Inflammatory macrophage (primary cell): ENCODE measurements around the gene MED15.
"Not testable (repeated sequence)": the region's sequence is repeated elsewhere in the genome, so short reads cannot be mapped to it uniquely, and the experiment has no call there.

Experiments
- DNase-seq, 2 donors: peaks; one replicate each; pipeline ENCODE4 v3.0.0-alpha.2; 2020 to 2022

Gene MED15

DNA sequence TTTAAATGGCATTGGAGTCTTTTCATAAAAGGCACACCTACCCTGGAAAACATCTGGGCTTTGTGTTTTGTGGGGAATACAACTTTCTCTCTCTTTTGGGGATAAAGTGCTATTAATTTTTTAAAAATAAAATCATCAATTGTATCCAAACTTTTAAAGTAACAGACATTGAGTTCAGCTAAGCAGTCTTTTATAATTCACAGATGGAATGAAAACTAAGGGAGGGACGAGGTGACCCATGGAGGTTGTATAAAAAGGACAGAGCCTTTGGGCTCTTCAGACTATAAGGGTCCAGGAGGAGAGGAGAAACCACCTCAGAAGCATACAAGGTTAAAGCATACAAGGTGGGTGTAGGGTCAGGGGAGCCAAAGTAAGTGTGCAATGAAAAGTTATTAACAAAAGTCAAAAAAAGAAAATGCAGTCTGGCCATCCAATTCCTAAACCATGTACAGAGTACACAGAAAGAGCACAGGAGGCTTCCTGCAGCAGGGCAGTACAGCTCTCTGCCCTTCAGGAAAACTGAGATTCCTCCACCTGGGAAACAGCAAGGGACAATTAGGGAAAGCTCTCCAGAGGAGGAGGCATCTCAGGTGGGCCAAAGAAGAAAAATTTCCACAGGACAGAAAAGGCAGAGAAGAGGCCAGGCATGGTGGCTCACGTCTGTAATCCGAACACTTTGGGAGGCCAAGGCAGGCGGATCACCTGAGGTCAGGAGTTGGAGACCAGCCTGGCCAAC, 22.3 kb upstream of the MED15 start:
- no peak for DNase-seq

DNA sequence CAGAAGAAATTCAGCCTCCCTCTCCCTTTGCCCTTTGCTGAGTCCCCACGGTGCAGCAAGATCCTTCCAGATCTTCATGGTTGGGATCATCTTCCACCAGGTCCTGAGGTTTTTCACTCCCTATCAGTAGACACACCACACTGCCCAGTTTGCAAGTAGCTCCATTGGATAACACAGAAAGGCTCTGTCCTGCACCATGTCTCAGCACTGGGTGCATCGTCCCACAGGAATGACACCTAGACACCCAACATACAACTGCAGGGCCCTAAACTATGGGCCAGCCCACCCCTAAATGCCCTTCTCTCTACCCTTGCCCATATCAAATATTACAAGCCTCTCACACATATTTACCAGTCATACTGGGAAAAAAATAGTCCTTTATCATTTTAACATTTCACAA, 21.2 kb upstream of the MED15 start:
- no peak for DNase-seq

DNA sequence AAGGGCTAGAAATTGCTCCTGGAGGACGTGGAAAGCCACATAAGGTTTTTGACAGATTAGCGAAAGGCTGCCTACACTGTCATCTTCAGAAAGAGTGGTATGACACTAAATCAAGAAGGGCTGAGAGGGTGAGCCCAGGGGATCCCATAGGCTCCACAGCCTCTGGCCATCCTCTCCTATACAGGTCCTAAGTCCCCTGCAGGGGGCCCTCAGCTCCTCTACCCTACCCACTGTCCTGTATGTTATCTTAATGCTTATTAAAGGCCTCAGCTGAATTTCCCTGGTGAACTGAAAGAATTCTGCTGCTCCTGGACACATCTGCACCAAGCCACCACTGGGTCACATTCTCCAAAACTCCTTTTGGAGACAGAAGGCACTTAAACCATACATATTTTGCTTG, 19.7 kb upstream of the MED15 start:
- no peak for DNase-seq

DNA sequence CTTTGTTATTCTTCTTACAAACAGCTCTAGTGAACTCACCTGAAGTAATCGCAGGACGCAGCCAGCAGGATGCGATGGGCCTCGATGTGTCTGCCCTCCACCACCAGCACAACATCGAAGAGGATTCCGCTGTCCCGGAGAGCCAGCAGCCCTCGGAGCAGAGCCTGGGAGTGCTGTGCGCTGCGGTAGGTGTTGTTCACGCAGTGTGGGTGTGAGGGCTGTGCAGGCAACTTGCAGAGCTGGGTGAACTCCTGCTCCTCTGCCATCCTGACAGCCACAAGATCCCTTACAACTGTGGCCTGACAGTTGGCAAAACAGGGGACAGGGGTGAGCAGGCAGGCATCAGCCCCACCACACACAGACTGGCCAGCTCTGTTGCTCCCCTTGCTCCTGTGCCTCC, 18.5 kb upstream of the MED15 start:
- DNase-seq, result no peak

DNA sequence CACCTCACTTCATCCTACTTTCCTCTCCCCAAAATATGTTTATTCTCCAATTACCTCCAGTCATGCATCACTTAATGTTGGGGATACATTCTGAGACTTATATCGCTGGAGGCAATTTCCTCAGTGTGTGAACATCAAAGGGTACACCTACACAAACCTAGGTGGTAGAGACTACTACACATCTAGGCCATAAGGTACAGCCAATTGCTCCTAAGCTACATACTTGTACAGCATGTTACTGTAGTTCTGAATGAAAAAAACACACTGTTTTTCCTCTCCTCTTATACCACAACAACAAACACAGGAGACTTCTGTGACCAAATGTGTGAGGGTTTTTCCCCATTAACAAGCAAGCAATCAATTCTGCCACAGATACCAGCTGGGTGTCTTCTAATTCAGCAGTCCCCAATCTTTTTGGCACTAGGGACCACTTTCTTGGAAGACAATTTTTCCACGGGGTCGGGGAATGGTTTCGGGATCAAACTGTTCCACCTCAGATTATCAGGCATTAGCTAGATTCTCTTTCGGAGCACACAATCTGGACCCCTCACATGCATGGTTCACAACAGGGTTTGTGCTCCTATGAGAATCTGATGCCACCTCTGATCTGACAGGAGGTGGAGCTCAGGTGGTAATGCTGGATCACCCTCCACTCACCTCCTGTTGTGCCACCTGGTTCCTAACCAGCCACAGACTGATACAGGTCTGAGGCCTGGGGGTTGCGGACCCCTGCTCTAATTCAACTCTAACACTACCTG, 17.0 kb upstream of the MED15 start:
- no peak for DNase-seq

DNA sequence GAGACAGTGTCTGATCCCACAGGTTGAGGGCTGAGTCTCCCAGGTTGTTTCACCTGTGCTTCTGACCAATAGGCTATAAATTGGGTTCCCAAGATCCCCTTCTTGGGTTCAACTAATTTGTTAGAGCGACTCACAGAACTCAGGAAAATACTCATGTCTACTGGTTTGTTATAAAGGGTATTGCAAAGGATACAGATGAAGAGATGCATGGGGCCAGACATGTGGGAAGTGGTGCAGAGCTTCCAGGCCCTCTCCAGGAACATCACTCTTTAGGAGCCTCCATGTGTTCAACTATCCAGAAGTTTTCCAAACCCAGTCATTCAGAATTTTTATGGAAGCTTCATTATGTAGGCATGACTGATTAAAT, 16.5 kb upstream of the MED15 start:
- DNase-seq, result no peak

DNA sequence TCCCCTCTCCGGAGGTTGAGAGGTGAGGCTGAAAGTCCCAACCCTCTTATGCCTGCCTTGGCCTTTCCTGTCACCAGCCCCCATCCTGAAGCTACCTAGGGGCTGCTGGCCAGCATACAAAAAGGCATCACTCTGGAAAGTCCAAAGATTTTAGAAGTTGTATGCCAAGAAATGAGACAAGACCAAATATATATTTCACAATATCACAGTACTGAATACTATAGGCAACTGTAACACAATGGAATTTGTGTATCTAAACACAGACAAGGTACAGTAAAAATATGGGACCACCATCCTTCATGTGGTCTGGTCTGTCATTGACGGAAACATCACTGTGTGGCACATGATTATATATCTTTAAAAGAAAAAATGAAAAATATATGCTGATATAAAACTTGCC, 16.1 kb upstream of the MED15 start:
- no peak for DNase-seq

DNA sequence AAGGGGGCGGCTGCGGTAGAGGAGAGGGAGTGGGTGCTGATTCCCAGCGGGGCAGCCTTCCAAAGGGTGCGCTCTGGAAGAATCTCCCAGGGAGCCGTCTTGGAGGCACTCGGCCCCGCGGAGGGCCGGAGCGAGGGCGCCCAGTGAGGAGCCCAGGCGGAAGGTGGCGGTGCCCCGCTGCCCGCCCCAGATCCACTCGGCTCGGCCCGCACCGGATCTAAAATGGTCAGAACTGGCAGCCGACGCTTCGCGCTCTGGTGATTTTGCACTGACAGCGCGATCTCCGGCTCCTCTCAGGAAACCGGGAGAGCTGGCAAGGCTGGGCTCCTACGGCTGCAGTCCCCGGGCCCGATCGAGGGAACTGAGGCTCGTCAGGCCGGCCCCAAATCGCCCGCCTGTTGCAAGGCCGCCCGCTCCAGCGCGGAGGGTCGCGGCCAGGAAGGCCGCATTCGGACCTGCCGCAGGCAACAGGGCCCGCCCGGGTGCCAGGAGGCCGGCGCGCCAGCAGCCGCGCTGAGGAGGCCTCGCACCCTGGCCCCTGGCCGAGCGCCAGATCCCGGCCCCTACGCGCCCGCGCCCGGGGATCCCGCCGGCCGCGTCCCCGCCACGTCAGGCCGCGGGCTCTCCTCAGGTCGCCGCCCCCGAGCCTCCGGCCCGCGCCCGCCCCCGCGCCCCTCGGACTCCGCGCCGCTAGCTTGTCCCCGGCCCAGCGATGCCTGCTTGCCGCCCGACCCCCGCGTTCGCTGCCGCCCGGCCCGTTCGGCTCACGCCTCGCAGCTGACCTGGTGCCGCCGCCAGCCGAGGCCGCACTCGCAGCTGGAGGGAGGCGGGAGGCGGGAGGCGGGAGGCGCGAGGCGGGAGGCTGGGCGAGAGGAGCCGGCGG, 12.2 kb upstream of the MED15 start, which contains the start of gene KLHL22:
KLHL22 (minus strand) TSS at position 818 of the 883 bp plus-strand sequence. CDS start 6,584 bp downstream, outside the sequence.
- DNase-seq, result peak in 1 of 2 donors; percentile 13

DNA sequence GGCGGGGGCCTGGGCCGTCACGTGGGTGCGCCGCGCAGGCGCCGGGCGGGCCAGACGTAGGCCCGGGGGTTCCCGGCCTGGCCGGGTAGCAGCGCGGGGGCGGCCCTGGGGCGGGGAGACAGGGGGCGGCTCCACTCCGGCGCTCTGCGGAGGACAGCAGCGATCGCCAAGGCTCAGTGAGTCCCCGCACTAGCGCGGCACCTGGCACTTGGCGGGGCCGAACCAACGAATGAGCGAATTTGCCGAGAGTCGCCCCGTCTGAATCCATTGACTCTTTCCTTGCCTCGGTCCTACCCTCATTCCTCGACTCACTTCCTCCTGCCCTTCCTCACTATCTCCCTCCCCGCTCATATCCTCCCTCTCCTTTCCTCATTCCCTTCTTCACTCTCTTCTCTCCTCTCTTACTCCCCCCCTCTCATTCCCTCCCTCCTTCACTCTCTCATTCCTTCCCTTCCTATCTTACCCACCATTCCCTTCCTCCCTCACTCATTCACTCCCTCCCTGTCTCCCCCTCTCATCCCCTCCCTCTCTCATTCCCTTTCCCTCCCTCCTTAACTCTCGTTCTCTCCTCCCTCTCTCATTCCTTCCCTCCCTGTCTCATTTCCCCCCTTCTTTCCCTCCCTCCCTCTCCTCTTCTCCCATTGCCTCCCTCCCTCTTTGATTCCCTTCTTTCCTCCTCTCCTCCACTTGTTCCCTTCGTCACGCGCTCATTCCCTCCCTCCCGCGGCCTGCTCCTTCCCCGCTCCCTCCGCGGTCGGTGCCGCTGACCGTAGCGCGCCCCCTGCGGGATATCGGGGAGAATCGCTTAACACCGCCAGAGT, 11.3 kb upstream of the MED15 start:
- DNase-seq, result peak; percentile 91 to 96

DNA sequence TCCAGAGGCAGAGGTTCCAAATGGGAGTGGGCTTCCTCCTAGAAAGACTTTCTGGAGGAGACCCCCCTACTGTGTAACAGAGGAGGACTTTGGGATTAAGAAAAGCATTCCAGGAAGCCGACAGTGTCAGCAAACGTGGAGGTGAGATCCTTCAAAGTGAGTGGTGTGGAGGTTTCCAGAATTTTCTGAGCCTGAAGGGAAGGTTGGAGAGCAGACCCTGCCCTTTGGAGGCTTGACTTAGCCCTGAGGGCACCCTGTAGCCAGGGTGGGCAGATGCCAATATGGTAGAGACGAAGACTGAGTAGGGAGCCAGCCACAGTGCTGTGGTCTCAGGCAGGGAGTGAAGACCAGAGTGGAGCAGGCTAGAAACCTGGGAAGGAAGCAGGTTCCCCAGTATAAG, 10.0 kb upstream of the MED15 start:
- no peak for DNase-seq

DNA sequence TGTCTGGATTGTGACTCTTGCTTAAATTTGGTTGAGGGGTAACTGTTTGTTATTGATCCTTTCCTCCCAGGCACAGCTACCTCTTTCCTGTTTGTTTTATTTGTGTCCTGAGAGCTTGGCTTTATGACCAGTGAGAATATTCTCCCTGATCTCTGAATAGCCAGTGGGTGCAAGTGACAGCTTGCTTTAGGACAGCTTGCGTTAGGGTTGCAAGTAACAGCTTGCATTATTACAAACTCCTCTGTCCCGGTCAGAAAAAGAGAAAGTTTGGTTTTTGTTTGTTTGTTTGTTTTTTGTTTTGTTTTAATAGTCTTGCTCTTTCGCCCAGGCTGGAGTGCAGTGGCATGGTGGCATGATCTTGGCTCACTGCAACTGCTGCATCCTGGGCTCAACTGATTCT, 8.5 kb upstream of the MED15 start:
- no peak for DNase-seq

DNA sequence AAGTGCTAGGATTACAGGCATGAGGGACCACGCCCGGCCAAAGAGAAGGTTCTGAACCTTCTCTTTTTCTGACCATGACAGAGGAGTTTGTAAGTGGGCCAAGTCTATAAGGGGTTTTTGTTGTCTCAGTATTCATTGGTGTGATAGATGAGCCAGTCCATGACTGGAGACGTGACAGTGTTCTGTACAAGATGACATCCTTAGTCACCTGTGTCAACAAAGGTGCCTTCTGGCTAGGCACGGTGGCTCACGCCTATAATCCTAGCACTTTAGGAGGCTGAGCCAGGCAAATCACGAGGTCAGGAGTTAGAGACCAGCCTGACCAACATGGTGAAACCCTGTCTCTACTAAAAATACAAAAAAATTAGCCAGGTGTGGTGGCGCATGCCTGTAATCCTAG, 7.6 kb upstream of the MED15 start:
- no peak for DNase-seq

DNA sequence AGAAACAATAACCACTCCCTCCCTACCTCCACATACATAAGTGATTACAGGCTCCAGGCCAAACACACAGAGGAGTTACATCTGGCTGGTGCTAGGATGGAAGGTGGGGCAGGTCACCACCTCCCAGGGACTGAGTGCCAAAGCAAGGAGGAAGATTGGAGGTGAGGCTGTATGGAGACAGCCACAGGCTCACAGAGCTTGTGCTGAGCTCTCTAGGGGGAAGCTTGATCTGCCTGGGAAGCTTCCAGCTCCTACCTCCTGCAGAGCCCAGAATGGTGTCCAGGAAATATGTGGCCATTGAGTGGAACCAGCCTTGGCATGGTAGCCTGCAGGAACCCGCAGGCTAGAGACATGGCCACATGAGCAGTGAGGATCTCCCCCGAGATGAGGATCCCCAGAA, 3.6 kb upstream of the MED15 start:
- no peak for DNase-seq

DNA sequence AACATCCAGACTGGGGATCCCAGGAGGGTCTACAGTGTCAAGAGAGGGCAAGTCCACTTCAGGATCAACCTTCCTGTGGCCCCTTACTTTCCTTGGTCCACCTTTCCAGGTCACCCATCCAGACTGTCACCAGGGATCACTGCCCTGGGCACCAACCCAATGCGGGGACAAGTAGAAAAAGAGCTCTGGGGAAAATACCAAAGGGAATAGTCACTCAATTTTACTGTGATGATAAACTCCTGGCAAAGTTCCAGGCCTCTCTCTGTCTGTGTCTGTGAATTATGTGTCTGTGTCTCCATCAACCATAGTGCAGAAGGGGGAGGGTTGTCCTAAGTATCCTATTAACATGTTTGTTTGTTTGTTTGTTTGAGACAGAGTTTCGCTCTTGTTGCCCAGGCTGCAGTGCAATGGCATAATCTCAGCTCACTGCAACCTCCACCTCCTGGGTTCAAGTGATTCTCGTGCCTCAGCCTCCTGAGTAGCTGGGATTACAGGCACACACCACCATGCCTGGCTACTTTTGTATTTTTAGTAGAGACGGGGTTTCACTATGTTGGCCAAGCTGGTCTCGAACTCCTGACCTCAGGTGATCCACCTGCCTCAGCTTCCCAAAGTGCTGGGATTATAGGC, 3.0 kb upstream of the MED15 start:
- not testable (repeated sequence) for DNase-seq

DNA sequence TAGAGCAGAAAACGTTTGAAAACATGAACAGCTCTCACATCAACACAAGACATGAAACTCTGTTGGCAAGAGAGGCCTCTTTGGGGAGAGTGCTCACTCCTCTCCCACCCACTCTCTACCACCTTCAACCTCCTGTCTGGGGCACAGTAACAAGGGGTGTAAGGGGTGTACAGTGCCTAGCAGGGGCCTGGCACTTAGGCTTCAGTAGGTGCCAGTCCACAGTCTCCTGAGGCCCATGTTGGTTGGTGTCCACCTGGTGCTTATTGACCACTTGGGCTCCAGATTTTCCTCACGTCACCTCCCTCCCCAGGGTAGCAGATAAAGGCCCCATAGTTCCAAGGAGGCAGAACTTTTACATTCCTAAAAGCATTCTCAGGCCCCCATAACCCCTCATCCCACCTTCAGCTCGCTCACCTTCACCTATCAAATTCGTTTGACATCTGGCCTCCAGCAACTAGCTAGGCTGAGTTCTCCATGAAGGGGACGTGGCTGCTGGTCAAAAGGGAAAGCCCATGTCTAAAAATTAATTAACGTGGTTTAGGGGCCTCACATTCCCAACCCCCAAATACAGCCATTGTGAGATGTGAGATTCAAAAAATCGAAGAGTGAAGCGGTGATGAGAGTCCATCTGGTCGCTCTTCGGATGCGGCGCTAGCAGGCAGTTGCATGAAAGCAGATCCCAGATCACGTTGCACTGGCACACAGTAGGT, 712 bp upstream of the MED15 start:
- DNase-seq, result no peak

DNA sequence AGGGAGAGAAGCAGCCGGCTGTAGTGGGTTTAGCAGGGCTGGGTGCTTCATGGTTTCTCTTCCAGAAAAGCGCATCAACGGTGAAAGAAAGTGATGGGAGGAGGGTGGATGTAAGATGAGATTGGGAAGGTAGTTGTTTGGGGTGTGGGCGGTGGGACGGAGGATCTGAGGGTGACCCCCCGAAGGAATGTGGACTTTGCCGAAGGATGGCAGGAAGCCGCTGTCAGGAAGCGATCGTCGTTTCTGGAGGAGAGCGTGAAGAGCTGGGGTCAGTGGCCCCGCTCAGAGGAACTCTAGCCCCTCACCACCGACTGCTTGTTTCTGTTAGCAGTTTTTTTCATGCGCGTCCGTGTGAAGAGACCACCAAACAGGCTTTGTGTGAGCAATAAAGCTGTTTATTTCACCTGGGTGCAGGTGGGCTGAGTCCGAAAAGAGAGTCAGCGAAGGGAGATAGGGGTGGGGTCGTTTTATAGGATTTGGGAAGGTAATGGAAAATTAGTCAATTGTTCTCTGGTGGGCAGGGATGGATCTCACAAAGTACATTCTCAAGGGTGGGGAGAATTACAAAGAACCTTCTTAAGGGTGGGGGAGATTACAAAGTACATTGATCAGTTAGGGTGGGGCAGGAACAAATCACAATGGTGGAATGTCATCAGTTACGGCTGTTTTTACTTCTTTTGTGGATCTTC, 801 bp downstream of the MED15 start:
- not testable (repeated sequence) for DNase-seq

DNA sequence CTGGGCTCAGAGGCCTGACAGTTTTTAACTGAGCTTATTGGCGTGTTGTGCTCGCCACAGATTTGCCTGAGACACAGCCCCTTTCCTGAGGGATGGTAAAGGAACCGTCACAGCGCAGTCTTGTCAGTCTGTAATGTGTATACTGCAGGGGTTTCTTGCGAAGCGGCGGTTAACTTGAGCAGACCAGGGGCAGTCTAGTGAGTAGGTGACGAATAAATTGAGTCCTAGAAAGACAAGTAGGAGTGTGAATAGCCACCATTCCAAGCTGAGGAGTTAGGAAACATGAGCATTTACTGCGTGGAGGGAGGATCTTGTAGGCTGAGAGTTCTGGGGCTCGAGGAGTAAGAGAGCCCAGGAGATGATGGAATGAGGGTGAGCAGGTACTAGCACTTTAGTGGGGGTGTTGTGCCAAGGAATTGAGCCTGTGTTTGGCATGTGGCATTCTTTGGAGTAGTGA, 1.4 kb downstream of the MED15 start:
- no peak for DNase-seq

DNA sequence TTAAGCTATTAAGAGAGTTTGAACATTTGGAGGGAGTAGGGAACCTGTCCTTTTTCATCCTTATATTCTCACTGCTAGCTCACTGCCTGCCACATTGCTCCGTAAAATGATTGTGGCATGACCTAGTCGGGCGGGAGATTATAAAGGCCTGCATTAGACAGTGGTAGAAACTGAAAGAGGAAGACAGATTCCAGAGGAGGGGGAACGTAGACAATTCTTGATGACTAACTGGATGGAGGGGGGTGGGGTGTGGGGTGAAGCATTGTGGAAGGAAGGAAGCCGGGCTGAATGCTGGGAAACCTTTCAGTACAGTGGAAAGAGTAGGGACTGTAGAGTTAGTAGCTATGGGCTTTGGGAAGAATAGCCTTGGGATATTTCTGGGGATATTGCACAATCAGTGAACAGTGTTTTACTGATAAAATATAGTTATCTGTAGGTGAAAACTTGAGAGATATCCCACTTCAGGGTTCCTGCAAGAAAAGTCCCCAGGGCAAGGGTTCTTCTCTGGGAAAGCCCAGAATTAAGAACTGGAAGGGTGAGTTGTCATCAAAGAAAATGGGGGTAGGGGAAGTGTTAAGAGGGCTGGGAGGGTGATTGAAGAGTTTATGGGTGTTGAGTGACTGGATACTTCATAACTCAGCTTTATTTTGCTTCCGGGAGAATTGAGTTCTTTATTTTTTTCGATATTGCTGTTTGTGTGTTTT, 2.1 kb downstream of the MED15 start:
- DNase-seq, result peak; percentile 88 to 91

DNA sequence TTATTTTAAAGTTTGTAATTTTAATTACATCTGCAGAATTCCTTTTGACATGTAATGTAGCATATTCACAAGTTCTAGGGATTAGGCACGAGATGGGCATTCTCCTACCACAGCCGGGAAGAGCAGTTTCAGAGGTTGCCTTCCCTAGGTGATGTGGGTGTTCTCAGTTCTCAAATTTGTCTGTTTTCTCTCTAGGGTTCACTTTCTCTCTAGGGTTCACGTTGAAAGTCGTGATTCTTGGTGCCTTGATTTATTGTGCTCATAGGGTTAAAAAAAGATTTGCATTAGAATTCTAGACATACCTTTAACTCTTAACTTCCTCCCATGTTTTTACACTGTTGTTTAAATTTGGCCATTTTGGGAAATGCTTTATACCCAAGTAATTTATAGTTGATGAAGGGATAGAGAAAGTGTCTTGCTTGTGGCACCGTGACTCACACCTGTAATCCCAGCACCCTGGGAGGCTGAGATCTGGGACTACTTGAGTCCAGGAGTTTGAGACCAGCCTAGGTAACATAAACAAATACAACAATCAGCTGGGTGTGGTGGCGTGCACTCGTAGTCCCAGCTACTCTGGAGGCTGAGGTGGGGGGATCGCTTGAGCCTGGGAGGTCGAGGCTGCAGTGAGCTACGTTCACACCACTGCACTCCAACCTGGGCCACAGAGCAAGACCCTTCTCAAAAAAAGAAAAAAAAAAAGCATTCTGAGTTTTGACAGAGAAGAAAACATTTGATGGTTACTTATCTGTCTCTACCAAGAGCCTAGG, 3.6 kb downstream of the MED15 start:
- DNase-seq, result no peak
